Stimulated activated CD4-positive, alpha-beta T cell treated with anti-CD3 and anti-CD28 coated beads, Interleukin-1b, Interleukin-23, amount 100 ng/mL, for 24 hours (primary cell): ENCODE measurements around the gene LPAR3.

ENCODE experiments used
- DNase-seq, 4 experiments: peaks; one replicate each; pipeline ENCODE4 v3.0.0-alpha.2; 2020; ENCODE audit warnings: low read depth in 4 of 4, low spot score in 1 of 4

Gene LPAR3

GRCh38 chr1:84833194-84833593 lies 59.8 kb downstream of the LPAR3 start:
- no peak for DNase-seq

- no peak for DNase-seq
Observed at GRCh38 chr1:84830136-84830535, 62.9 kb downstream of the LPAR3 start.

DNA sequence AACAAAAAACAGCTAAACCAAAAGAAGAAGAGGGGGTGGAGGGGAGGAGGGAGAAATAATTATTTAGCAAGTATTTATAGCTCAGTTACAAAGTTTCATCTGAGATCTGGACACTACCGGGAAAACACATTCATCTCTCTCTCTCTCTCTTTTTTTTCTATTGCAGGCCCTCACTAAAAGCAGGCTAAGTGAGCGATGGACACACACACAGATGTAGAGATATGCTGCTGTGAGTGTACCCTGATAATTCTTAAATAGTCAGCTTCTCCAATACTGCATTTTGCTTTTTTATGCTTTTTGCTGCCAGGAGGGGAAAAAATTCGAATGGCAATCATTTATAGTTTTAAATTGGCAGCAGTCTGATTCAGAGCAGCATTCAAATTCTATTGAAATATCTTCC lies 65.0 kb downstream of the LPAR3 start:
- no peak for DNase-seq

GRCh38 chr1:84827555-84827954 lies 65.5 kb downstream of the LPAR3 start:
- no peak for DNase-seq

GRCh38 chr1:84825161-84825560 lies 67.8 kb downstream of the LPAR3 start:
- no peak for DNase-seq

DNA sequence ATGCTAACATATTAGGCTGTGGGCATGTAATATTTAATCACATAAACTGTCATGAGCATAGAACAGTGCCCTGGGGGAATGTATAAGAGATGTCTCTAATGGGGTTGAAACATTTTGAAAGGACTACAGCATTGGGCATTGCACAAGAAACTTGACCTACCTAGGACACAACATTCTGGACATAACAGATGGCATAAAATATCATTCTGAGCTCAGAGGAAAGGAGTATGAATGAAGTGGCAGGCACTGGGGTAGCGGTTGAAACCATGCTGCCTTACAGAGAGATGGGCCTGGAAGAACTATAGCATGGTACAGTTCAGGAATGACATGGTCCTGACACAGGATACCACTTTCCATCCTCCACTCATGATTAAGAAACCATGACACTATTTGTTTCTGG lies 69.0 kb downstream of the LPAR3 start:
- no peak for DNase-seq

DNA sequence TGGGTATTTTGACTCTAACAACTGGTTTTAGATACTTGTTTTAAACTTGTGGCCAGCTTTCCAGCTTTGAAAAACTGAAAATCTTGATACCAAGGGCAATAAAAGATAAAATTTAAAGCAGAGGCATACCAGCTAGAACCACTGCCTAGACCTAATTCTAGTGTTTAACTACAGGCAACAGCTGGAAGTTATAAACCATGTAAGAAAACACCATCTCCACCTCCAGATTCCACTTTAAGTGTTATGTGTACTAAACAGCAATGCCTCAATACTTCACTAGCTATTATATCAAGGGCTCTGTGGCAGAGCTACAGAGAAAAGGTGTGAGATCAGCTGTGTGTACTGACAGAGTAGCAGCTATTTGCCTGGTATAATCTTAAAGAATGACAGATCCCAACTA lies 69.5 kb downstream of the LPAR3 start:
- no peak for DNase-seq

DNA sequence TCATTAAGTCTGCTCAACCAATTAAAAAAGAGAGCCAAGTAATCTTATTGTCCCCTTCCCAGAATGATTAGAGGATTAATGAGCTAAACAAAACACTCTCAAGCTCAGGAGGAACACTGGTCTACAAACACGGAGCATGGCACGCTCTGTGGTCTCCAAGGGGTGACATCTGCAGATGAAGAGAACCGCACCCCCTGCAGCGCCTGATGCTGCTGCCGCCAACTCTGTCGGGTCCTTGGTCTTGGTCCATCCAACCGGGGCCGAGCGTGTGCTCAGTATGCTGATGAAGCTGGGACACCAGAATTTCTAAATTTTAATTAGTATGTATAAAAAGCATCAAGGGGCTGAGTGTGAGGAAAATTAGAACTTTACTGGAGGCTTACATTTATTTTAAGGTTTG lies 82.7 kb downstream of the LPAR3 start:
- no peak for DNase-seq

- no peak for DNase-seq
Observed at GRCh38 chr1:84809023-84809422, 84.0 kb downstream of the LPAR3 start.

- no peak for DNase-seq
Observed at GRCh38 chr1:84803604-84804003, 89.4 kb downstream of the LPAR3 start.

DNA sequence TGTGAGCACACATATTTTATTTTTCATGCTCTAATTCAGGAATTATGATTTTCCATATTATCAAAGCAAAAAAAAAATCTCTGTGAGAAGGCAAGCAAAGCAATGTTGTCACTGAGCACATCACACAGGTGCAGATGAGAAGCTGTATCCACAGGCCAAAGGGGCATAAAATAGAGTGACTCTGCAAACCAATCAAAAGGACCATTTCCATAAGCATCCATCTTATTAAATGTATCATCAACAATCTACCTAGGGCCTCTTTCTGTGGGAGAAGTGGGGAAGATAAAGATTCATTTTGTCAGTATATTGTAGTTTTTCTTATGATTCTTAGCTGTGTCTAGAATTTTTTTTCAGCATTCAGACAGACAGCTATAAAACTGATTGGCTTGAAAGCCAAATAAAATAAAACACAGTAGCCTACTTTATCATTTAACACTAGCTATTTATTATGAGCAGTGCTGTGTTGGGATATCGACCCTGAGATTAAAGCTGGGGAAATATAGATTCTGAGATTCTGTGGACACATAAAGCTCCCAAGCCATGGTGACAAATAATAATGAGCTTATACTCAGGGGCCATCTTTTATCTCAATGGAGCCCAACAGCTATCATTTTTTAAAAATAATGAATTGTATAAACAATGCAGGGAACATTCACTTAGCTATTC lies 90.3 kb downstream of the LPAR3 start:
- DNase-seq = no peak

DNA sequence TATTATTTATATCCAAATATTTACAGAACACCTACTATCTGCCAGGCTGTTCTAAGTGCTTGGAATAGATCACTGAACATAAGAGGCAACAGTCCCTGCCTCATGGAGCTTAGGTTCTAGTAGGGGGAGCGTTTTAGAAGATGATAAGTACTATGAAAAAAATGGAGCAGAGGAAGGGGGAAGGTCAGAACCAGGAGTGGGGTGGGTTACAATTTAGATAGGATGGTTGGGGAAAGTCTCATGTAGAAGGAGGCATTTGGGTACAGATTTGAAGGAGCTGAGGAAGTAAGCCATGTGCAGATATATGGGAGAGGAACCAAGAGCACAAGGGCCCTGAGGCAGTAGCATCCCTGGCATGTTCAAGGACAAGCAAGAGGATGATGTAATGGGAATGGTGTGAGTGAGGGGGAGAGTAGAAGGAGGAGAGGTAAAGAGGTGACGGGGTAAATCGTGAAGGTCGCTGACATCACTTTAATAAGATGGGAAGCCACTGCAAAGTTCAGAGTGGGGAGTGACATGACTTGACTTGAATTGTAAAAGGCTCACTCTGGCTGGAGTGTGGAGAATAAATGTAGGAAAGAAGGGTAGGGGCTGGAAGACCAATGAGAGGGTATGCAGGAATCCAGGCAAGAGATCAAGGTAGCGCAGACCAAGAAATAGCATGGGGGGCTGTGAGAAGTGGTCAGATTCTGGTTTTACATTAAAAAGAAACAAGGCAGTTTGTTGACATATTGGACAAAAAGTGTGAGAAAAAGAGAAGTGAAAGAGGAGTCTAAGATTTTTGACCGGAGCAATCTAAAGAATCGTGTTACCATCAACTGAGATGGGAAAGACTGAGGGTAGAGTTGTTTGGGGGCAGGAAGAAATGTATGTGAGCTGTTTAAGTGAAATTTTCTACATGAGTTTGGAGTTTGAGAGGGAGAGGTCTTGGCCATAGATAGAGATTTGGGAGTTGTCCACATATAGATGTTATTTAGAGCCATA lies 92.6 kb downstream of the LPAR3 start:
- DNase-seq = no peak

DNA sequence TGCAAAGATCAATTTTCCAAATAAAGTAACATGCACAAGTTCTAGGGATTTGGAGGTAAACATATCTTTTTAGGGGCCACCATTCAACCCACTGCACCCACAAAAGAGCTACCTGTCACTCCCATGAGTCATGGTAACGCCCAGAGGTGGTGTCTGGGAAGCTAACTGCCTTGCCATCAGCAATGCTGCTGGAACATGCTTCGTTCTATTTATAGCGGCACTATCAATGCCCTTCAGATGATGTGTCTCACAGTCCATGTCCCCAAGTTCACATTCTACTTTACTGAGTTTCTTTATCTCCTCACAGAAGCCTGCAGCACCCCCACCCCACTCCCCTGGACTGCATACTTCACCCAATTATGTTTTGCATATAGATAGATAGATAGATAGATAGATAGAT lies 95.4 kb downstream of the LPAR3 start:
- no peak for DNase-seq

GRCh38 chr1:84795966-84796600 lies 96.9 kb downstream of the LPAR3 start:
- DNase-seq = no peak

DNA sequence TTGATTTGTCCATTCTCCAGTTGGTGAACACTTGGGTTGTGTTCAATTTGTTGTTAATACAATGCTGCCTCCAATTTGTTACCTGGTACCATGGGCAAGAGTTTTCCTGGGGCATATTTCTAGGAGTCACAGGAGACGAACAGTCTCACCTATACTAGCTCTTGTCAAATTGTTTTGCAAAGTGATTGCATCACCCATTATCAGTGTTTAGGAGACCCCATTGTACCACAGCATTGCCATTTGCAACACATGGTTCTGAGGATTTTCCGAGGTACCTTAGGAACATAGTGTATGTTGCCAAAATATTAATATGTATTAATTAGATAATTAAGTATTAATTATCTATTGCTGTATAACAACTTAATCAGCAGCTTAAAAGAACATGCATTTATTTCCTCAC lies 97.8 kb downstream of the LPAR3 start:
- no peak for DNase-seq

- no peak for DNase-seq
Observed at GRCh38 chr1:84792421-84792820, 100.6 kb downstream of the LPAR3 start.

- no peak for DNase-seq
Observed at GRCh38 chr1:84789014-84789413, 104.0 kb downstream of the LPAR3 start.

DNA sequence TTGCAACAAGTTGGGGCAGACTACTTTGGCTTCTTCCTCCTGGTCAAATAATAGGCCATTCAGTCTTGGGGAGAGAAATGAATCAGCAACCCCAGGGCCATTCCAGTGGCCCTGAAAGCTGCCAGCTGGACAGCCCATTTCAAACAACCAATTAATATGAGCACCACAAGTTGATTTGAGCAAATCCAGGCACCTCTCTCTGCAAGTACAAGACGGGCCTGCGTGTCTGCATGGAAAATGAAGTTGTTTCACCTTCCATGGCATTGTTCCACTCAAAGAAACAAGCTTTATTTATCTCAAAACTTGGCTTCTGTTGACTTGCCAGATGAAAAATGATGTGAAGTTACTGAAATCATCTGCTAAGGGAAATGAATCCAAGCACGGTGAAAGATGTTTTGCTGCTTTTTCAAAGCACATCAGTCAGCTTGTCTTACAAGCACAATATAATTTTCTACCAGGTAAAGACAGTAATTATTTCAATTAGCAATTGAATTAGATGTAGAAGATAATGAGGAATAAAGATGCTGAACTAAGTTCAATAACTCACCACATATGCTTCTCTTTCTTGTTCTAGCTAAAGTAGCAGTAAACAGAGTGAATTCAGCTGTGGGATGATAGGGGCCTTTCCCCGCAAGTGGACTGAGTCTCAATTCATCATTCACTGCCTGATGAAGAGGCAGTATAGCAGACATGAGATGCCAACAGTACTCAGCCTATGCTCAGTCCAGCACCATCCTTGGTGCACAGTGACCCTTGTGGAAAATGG lies 107.6 kb downstream of the LPAR3 start:
- no peak for DNase-seq

DNA sequence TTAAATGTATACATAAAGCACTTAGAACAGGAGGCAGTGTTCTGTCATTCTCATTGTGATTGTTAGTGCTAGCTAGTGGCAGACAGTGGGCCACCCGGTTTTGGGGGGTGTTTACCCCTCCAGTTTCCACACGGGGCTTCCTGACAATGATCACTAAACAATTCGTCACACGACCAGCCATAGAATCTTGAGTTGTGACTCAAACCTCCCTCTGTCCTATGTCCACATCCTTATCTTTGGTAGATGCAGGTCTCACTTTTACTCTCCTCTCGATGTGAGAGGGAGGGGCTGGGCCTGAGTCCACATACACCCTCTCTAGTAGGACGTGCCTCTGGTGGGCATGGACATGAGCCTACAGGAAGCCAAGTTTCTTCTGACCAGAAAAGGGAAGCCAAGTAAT lies 110.1 kb downstream of the LPAR3 start:
- no peak for DNase-seq

DNA sequence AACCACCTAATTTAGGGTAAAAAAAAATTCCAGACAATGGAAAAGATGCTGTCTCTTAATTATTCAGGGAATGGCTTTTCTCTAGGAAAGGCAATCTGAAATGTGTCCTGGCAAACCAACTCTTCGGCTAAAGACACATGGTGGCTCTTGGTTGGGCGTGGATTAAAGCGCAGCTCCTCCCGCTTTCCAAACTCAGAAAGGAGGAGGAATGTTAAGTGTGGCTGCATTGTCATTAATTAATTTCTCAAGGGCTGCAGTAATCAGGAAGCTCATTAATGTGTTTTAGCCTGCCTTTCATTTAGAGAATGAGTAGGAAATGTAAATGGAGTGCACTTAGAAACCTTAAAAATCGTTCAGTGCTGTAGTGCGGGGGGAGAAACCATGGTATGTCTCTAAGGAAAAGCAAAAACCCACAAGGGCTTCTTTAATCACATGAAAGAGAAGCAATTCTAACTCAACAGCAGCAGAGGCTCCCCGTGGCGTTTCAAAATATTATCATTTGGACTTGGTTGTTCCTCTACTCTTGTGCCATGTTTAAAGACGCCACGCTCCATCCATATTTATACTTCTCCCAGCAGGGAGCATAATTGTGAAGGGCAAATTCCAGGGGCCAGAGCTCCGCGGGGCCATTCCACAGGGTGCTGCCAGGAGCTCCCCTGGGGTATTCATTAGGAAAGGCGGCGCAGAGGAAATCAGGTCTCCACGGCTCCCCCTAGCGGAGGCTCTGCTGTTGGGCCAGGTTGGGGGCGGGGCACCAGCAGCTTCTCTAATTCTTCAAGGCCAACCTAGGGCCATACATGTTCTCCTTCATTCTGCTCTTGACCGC lies 110.8 kb downstream of the LPAR3 start:
- peak; percentile 66 to 77 (median 70) for DNase-seq
